HCT116 (cell line): ENCODE results near the gene CAB39.

ENCODE experiments used
- CTCF ChIP-seq, 3 experiments: fragments of 200-600 bp in 1 of 3; sonication (generic) in 1 of 3; IDR thresholded peaks in 2 of 3; conservative IDR thresholded peaks in 1 of 3; 2 replicates each; pipeline ENCODE4 v1.5.1; 2012 to 2017; ENCODE audit warnings: low read depth in 2 of 3, low read length in 2 of 3, antibody characterized with exemption in 1 of 3, borderline replicate concordance in 1 of 3, control low read depth in 1 of 3, mild to moderate bottlenecking in 1 of 3, mixed read lengths in 1 of 3, mixed run types in 1 of 3, moderate library complexity in 1 of 3; ENCODE audit not compliant: insufficient read depth in 1 of 3
- ELF1 ChIP-seq: IDR thresholded peaks from 2 replicates; pipeline ENCODE4 v1.6.1; 2012; ENCODE audit warnings: low read depth, borderline replicate concordance
- EZH2 ChIP-seq: fragments of 200-600 bp; sonication (generic); IDR thresholded peaks from 2 replicates; pipeline ENCODE4 v1.6.1; 2017; ENCODE audit warnings: antibody characterized with exemption, mixed run types
- JUND ChIP-seq: IDR thresholded peaks from 2 replicates; pipeline ENCODE4 v1.6.1; 2012
- POLR2A ChIP-seq: IDR thresholded peaks from 2 replicates; pipeline ENCODE4 v1.7.0; 2011; ENCODE audit warnings: borderline replicate concordance; ENCODE audit not compliant: insufficient read depth, insufficient read length; ENCODE audit errors: extremely low read depth
- POLR2AphosphoS5 ChIP-seq: IDR thresholded peaks from 2 replicates; pipeline ENCODE4 v1.6.1; 2011; ENCODE audit warnings: mild to moderate bottlenecking, low read depth, low read length, moderate library complexity
- REST ChIP-seq: IDR thresholded peaks from 2 replicates; pipeline ENCODE4 v1.6.1; 2012; ENCODE audit warnings: low read depth

- TF ChIP-seq POLR2A (no peak), CTCF (IDR thresholded peaks at IDR 0.05 in 2 of 3, conservative IDR thresholded peaks at IDR 0.05 in 1 of 3; ENCODE audit: borderline replicate concordance in 1 of 3, insufficient read depth in 1 of 3, low read depth in 2 of 3, low read length in 2 of 3) (no peak), JUND (no peak), ELF1 (no peak), REST (no peak), POLR2AphosphoS5 (no peak), EZH2 (no peak)
Measured at GRCh38 chr2:230852113-230852512, 139.5 kb downstream of the CAB39 start.
